Suprapubic skin (tissue), 3 donors: ENCODE data around the gene PANK1.

Experiments
- EP300 ChIP-seq: sonication (generic); formaldehyde crosslinking; IDR thresholded peaks from one replicate; pipeline ENCODE4 v1.6.1; 2017; ENCODE audit warnings: antibody characterized with exemption
- TF ChIP-seq, protein P1 (sequence below), 2 donors: fragments of 200-600 bp in 1 of 2; fragments of 450-650 bp in 1 of 2; sonication (generic) in 1 of 2; IDR thresholded peaks; one replicate each; pipeline ENCODE4 v1.5.1; 2016 to 2019; ENCODE audit warnings: antibody characterized with exemption in 2 of 2, mild to moderate bottlenecking in 1 of 2, moderate library complexity in 1 of 2

DNA sequence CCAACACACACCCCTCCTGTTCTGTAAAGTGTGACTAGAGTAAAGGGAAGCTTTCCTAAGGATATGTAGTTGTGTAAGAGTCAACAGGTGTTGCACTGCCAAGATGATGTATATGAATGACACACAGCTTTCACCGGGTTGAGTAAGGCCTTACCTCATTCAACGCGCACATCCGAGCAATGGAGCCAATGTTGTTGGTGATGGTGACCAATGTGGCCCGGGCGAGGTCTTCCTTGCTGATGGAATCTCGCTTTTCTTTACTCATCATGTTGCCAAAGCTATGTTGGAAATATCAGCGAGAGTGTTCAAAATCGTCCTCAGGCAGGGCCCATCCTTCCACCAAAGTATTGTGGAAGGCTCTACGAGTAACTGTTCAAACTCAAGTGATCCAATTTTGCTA lies 52.0 kb downstream of the PANK1 start:
- TF ChIP-seq, protein P1, sequence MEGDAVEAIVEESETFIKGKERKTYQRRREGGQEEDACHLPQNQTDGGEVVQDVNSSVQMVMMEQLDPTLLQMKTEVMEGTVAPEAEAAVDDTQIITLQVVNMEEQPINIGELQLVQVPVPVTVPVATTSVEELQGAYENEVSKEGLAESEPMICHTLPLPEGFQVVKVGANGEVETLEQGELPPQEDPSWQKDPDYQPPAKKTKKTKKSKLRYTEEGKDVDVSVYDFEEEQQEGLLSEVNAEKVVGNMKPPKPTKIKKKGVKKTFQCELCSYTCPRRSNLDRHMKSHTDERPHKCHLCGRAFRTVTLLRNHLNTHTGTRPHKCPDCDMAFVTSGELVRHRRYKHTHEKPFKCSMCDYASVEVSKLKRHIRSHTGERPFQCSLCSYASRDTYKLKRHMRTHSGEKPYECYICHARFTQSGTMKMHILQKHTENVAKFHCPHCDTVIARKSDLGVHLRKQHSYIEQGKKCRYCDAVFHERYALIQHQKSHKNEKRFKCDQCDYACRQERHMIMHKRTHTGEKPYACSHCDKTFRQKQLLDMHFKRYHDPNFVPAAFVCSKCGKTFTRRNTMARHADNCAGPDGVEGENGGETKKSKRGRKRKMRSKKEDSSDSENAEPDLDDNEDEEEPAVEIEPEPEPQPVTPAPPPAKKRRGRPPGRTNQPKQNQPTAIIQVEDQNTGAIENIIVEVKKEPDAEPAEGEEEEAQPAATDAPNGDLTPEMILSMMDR (IDR thresholded peaks at IDR 0.05): no peak
- TF ChIP-seq EP300: no peak
